GM12878 (cell line): Measurements from ENCODE around the gene PSMD10. TPM values are rescaled to one million over a fixed set of nuclear protein-coding genes. Genes with fewer than 3 reads are reported as not detected.

Experiments
- ATAC-seq: fragments of 200-7000 bp; cut with Tn5 transposase; 3 replicates; pipeline ENCODE4 v1.9.1; 2020; ENCODE audit warnings: mild to moderate bottlenecking, moderate library complexity
- BruUV-seq: library from RNA; stranded (reverse); fragments of 400-500 nt; replicated peaks from 2 replicates; lab custom pipeline; 2021; lab: Mats Ljungman, UMichigan
- CTCF ChIA-PET: fragments of 300-600 bp; sonication (Branson Sonifier 250); formaldehyde crosslinking; extraction: SDS; loops from one replicate; lab custom pipeline; 2021; ENCODE audit warnings: inconsistent platforms; lab: Yijun Ruan, JAX
- POLR2A ChIA-PET: fragments of 350-600 bp; formaldehyde crosslinking; extraction: SDS; loops from one replicate; lab custom pipeline; 2021; ENCODE audit warnings: inconsistent platforms; lab: Charles Lee
- RAD21 ChIA-PET: fragments of 300-600 bp; sonication (Branson Sonifier 250); formaldehyde crosslinking; loops from one replicate; lab custom pipeline; 2023; ENCODE audit warnings: antibody characterized with exemption; ENCODE audit not compliant: unreplicated experiment; lab: Charles Lee
- SMC1A ChIA-PET: fragments of 300-600 bp; sonication (Branson Sonifier 250); formaldehyde crosslinking; loops from one replicate; lab custom pipeline; 2023; ENCODE audit not compliant: unreplicated experiment, uncharacterized antibody; lab: Charles Lee
- DNase-seq: peaks from one replicate; pipeline ENCODE4 v3.0.0-alpha.2; 2011; ENCODE audit warnings: low read depth, low spot score
- FAIRE-seq: peaks from 3 replicates; lab custom pipeline; 2011; peaks lifted over from hg19 to GRCh38; lab: Jason Lieb, UNC
- H2AFZ ChIP-seq: 2 replicates; pipeline ENCODE4 v1.6.0; 2011; ENCODE audit warnings: low read depth, low read length, control low read depth; ENCODE audit not compliant: control insufficient read depth
- H3K27ac ChIP-seq: 2 replicates; pipeline ENCODE4 v1.5.1; 2011; ENCODE audit warnings: control low read depth; ENCODE audit not compliant: control insufficient read depth, insufficient read depth
- H3K27me3 ChIP-seq, 2 experiments: replicated peaks in 1 of 2; 2 replicates each; pipeline versions ENCODE4 v1.6.0 to v1.6.1; 2011; ENCODE audit warnings: low read length in 1 of 2; ENCODE audit not compliant: control insufficient read depth in 2 of 2, insufficient read depth in 2 of 2
- H3K36me3 ChIP-seq, 2 experiments: 2 replicates each; pipeline ENCODE4 v1.5.1; 2011; ENCODE audit warnings: low read length in 1 of 2; ENCODE audit not compliant: control insufficient read depth in 2 of 2, insufficient read depth in 2 of 2
- H3K4me1 ChIP-seq: 2 replicates; pipeline ENCODE4 v1.6.1; 2011; ENCODE audit warnings: mild to moderate bottlenecking, low read length, moderate library complexity, mixed read lengths; ENCODE audit not compliant: control insufficient read depth, insufficient read depth
- H3K4me2 ChIP-seq: 2 replicates; pipeline ENCODE4 v1.6.0; 2011; ENCODE audit warnings: control low read depth; ENCODE audit not compliant: control insufficient read depth, insufficient read depth
- H3K4me3 ChIP-seq: fragments of 200-600 bp; sonication (generic); 2 replicates; pipeline ENCODE4 v1.5.1; 2016
- H3K79me2 ChIP-seq: 2 replicates; pipeline ENCODE4 v1.6.0; 2011; ENCODE audit warnings: low read length; ENCODE audit not compliant: control insufficient read depth, insufficient read depth
- H3K9ac ChIP-seq: 2 replicates; pipeline ENCODE4 v1.8.0; 2011; ENCODE audit warnings: low read length, control low read depth, mixed read lengths; ENCODE audit not compliant: control insufficient read depth, insufficient read depth
- H3K9me3 ChIP-seq: replicated peaks from 3 replicates; pipeline ENCODE4 v1.5.1; 2011; ENCODE audit warnings: mild to moderate bottlenecking, low read length; ENCODE audit not compliant: control insufficient read depth, insufficient read depth
- H4K20me1 ChIP-seq: 2 replicates; pipeline ENCODE4 v1.6.0; 2011; ENCODE audit not compliant: control insufficient read depth, insufficient read depth
- BCL11A ChIP-seq: IDR thresholded peaks from 2 replicates; pipeline ENCODE4 v1.6.1; 2011; ENCODE audit warnings: low read depth, low read length
- CBX5 ChIP-seq: sonication (generic); IDR thresholded peaks from 2 replicates; pipeline ENCODE4 v1.6.1; 2016; ENCODE audit warnings: low read depth, moderate library complexity, mild to moderate bottlenecking, inconsistent platforms
- MTA2 ChIP-seq: fragments of 450-650 bp; IDR thresholded peaks from 2 replicates; pipeline ENCODE4 v1.6.1; 2016; ENCODE audit warnings: low read depth, mild to moderate bottlenecking, moderate library complexity
- NR2F1 ChIP-seq: fragments of 450-650 bp; conservative IDR thresholded peaks from 2 replicates; pipeline ENCODE4 v1.6.1; 2017; ENCODE audit warnings: mild to moderate bottlenecking
- PAX8 ChIP-seq: fragments of 450-650 bp; IDR thresholded peaks from 2 replicates; pipeline ENCODE4 v1.6.1; 2017; ENCODE audit warnings: mild to moderate bottlenecking, moderate library complexity
- RBBP5 ChIP-seq: fragments of 200-600 bp; sonication (generic); conservative IDR thresholded peaks from 2 replicates; pipeline ENCODE4 v1.6.1; 2016
- in situ Hi-C: fragments of 300-500 bp; cut with MboI; formaldehyde crosslinking; loops from 9 replicates; pipeline ENCODE4 v1.14.3; 2018; ENCODE audit warnings: mixed read lengths
- intact Hi-C: fragments of 100-400 bp; cut with micrococcal nuclease; formaldehyde crosslinking; loops from one replicate; pipeline ENCODE4 v1.14.2; 2022; ENCODE audit not compliant: unreplicated experiment
- polyA plus RNA-seq, 11 experiments: library from polyadenylated mRNA; depleted of rRNA in 4 of 11; unstranded in 6 of 11; stranded (reverse) in 5 of 11; fragments of >200 nt; fragmentation: Nextera tagmentation in 4 of 11; fragmentation: Illumina TruSeq in 1 of 11; extraction: Ambion mirVana in 4 of 11; extraction: Trizol in 1 of 11; gene quantifications; 1 replicate in 1 of 11; 2 replicates in 10 of 11; pipeline versions ENCODE4 v1.2.1 to v1.2.3, GENCODE V29; 2011 to 2016; ENCODE audit warnings: inconsistent platforms in 2 of 11, missing spikeins in 2 of 11, low read depth in 1 of 11
- total RNA-seq, 4 experiments: library from RNA; depleted of rRNA in 3 of 4; stranded (reverse); fragments of >200 nt in 3 of 4; fragmentation: Illumina TruSeq in 1 of 4; extraction: Trizol in 1 of 4; gene quantifications; 2 replicates each; pipeline versions ENCODE4 v1.2.1 to v1.2.3, GENCODE V29; 2013 to 2021
- TF ChIP-seq, protein P1 (sequence below): fragments of 450-650 bp; IDR thresholded peaks from 2 replicates; pipeline ENCODE4 v1.6.1; 2017; ENCODE audit warnings: low read depth, mild to moderate bottlenecking, moderate library complexity
- TF ChIP-seq, protein P2 (sequence below): fragments of 450-650 bp; IDR thresholded peaks from 2 replicates; pipeline ENCODE4 v1.6.1; 2016; ENCODE audit warnings: mild to moderate bottlenecking

The PSMD10 gene
- total and polyA plus RNA-seq, 10 of the 15 experiments (the other 5 are each of a cell fraction or from before 2014, with no cell fraction given): 46.9 to 152 (median 75.4) TPM

DNA sequence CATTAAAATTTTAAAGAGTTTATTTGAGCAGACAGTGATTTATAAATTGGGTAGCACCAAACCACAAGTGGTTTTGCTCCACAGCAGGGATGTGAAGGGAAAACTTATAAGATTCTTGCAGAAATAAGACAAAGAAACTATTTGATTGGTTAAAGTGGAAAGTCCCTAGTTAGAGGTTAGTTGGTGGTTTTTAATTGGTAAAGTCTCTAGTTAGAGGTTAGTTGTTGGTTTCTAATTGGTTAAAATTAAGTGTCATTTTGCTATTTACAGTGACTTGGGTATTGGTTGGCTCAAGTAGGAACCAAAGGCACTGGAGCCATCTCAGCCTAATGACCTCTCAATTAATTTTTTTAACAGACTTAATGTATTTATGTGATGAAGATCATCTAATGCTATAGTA, 23.2 kb upstream of the PSMD10 start:
- no TSS peak for BruUV-seq
- no peaks in the 10 kb centered on the region for H4K20me1 ChIP-seq
- H3K9me3 ChIP-seq: no peaks in the 10 kb centered on the region; the same call in 2 of the 3 replicates
- H3K27ac ChIP-seq: no peak overlapping the region
- ChIA-PET CTCF (no interaction called here), RAD21 (no interaction called here), POLR2A (no interaction called here), SMC1A (no interaction called here)
- no peaks in the 10 kb centered on the region for H3K4me1 ChIP-seq
- H3K79me2 ChIP-seq: no peaks in the 10 kb centered on the region
- no peak overlapping the region for H3K4me2 ChIP-seq
- H3K36me3 ChIP-seq: no peaks in the 10 kb centered on the region
- FAIRE-seq: no peak
- intact Hi-C loops: no loop called here
- H2AFZ ChIP-seq: no peak overlapping the region
- ATAC-seq: peak; percentile 45
- in situ Hi-C loops: no loop called here
- H3K4me3 ChIP-seq: no peak overlapping the region
- H3K9ac ChIP-seq: no peak overlapping the region
- TF ChIP-seq CBX5: no peak
- peak; percentile 97 for TF ChIP-seq MTA2
- TF ChIP-seq PAX8: no peak
- no peak for TF ChIP-seq RBBP5
- peak; percentile 53; the same call in 1 of the 2 replicates for TF ChIP-seq BCL11A
- TF ChIP-seq, protein P1, sequence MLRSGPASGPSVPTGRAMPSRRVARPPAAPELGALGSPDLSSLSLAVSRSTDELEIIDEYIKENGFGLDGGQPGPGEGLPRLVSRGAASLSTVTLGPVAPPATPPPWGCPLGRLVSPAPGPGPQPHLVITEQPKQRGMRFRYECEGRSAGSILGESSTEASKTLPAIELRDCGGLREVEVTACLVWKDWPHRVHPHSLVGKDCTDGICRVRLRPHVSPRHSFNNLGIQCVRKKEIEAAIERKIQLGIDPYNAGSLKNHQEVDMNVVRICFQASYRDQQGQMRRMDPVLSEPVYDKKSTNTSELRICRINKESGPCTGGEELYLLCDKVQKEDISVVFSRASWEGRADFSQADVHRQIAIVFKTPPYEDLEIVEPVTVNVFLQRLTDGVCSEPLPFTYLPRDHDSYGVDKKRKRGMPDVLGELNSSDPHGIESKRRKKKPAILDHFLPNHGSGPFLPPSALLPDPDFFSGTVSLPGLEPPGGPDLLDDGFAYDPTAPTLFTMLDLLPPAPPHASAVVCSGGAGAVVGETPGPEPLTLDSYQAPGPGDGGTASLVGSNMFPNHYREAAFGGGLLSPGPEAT: peak; percentile 47; the same call in 1 of the 2 replicates
- 0 out of 2 replicates have a peak, but pooled peaks have one; percentile 29 for TF ChIP-seq NR2F1
- TF ChIP-seq, protein P2, sequence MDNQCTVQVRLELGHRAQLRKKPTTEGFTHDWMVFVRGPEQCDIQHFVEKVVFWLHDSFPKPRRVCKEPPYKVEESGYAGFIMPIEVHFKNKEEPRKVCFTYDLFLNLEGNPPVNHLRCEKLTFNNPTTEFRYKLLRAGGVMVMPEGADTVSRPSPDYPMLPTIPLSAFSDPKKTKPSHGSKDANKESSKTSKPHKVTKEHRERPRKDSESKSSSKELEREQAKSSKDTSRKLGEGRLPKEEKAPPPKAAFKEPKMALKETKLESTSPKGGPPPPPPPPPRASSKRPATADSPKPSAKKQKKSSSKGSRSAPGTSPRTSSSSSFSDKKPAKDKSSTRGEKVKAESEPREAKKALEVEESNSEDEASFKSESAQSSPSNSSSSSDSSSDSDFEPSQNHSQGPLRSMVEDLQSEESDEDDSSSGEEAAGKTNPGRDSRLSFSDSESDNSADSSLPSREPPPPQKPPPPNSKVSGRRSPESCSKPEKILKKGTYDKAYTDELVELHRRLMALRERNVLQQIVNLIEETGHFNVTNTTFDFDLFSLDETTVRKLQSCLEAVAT: peak; percentile 56; the same call in 1 of the 2 replicates
- TF ChIP-seq, all 136 proteins: peak for 5
- peak; percentile 15 for DNase-seq
- H3K27me3 ChIP-seq: no peaks in the 10 kb centered on the region
